Epithelial cell of proximal tubule (primary cell): ENCODE data around the gene GNAO1. TPM values are rescaled to one million over a fixed set of nuclear protein-coding genes. Genes with fewer than 3 reads are reported as not detected.
"Not testable (repeated sequence)": the region's sequence is repeated elsewhere in the genome, so short reads cannot be mapped to it uniquely, and the experiment has no call there.

Source experiments
- DNase-seq: peaks from one replicate; pipeline ENCODE4 v3.0.0-alpha.2; 2011; ENCODE audit warnings: low read depth
- H3K4me3 ChIP-seq: 2 replicates; pipeline ENCODE4 v1.5.1; 2011; ENCODE audit warnings: low read depth, mild to moderate bottlenecking, low read length
- CTCF ChIP-seq: conservative IDR thresholded peaks from 2 replicates; pipeline ENCODE4 v1.5.1; 2012; ENCODE audit warnings: low read depth, mild to moderate bottlenecking, low read length
- total RNA-seq: library from RNA; depleted of rRNA; stranded (reverse); fragments of >200 nt; gene quantifications from 2 replicates; pipeline ENCODE4 v1.2.3, GENCODE V29; 2015

The GNAO1 gene
- total RNA-seq, 1 donor from 2014 or later, result 1.1 TPM

- no peak for TF ChIP-seq CTCF
- no peak for DNase-seq
- H3K4me3 ChIP-seq, result no peak overlapping the region
Observed at GRCh38 chr16:56372013-56372634, 180.8 kb downstream of the GNAO1 start.

DNA sequence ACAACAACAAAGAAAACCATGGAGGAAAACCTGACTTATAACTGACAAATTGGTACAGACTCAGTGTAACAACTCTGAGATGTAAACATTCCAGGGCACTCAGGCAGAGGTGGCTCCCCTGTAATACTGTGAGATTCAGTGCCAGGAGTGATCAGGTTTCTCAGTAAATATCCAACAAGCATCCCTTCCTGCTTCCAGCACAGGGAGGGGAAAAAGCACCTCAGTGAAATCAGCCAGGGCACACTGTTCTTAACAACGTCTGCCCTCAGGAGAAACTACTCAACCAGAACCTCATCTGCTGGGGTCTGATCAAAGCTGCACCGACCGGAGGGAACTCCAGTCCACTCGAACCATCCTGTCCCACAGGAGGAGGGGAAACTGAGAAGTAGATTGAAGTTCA lies 181.7 kb downstream of the GNAO1 start:
- no peak overlapping the region for H3K4me3 ChIP-seq
- no peak for TF ChIP-seq CTCF
- DNase-seq, result no peak

- not testable (repeated sequence) for H3K4me3 ChIP-seq, DNase-seq
Observed at GRCh38 chr16:56375792-56376191, 184.5 kb downstream of the GNAO1 start.

DNA sequence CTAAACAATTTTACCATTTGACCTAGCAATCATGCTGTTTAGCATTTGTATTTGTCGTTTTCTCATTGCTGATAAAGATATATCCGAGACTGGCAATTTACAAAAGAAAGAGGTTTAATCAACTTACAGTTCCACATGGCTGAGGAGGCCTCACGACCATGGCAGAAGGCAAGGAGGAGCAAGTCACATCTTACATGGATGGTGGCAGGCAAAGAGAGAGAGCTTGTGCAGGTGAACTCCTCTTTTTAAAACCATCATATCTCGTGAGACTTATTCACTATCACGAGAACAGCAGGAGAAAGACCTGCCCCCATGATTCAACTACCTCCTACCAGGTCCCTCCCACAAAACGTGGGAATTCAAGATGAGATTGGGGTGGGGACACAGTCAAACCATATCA lies 187.8 kb downstream of the GNAO1 start:
- not testable (repeated sequence) for H3K4me3 ChIP-seq, DNase-seq

DNA sequence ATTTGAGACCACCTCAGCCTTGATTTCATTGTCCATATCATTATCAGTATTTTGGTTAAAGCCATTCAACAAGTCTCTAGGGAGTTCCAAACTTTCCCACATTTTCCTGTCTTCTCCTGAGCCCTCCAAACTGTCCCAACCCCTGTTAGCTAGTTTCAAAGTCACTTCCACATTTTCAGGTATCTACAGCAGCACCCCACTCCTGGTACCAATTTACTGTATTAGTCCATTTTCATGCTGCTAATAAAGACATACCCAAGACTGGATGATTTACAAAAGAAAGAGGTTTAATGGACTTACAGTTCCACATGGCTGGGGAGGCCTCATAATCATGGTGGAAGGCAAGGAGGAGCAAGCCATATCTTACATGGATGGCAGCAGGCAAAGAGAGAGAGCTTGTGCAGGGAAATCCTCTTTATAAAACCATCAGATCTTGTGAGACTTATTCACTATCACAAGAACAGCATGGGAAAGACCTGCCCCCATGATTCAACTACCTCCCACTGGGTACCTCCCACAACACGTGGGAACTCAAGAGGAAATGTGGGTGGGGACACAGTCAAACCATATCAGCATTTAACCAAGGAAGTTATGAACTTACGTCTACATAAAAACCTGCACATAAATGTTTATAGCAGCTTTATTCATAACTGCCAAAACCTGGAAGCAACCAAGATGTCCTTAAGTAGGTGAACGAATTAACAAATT lies 189.6 kb downstream of the GNAO1 start:
- not testable (repeated sequence) for H3K4me3 ChIP-seq, DNase-seq

DNA sequence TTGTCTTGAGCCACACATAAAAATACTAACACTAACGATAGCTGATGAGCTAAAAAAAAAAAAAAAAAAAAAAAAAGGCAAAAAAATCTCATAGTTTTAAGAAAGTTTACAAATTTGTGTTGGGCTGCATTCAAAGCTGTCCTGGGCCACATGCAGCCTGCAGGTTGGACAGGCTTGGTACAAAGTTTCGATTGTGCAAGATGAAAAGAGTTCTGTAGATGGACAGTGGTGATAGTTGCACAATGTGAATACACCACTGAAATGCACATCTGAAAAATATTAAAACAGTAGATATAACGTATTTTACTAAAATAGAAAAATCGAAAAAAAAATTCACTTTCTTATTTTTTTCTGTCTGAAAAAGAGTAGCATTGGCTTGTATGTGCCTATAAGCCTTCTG lies 191.2 kb downstream of the GNAO1 start:
- TF ChIP-seq CTCF, result no peak
- no peak for DNase-seq
- H3K4me3 ChIP-seq, result no peak overlapping the region

DNA sequence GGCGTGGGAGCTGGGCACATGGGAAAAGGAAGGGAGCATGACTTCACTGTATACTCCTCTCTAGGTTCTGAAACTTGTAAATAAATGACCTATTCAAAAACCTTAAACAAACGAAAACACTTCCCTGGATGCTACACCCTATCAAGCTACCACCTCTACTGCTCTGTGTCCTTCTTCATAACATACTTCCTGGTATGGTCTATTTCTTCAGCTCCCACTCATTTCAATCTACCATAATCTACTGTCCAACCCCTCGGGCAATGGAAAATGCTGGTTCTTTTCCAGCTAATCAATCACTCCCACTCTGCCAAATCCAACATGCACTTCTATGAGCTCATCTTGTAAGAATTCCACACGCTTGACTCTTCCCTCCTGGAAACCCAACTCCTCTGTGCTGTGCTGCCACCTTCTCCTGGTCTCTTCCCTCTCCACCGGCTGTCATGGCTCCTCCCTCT lies 191.6 kb downstream of the GNAO1 start:
- no peak overlapping the region for H3K4me3 ChIP-seq
- peak; percentile 66 for DNase-seq
- no peak for TF ChIP-seq CTCF

- no peak for DNase-seq
- no peak overlapping the region for H3K4me3 ChIP-seq
- TF ChIP-seq CTCF, result no peak
Observed at GRCh38 chr16:56384074-56384721, 192.9 kb downstream of the GNAO1 start.
